HG02571 (cell line): Measurements from ENCODE around the gene TEN1.

ENCODE experiments used
- ATAC-seq: cut with Tn5 transposase; IDR thresholded peaks from one replicate; pipeline ENCODE4 v1.9.1; 2021; ENCODE audit warnings: mild to moderate bottlenecking, moderate library complexity; ENCODE audit not compliant: unreplicated experiment

Gene TEN1

DNA sequence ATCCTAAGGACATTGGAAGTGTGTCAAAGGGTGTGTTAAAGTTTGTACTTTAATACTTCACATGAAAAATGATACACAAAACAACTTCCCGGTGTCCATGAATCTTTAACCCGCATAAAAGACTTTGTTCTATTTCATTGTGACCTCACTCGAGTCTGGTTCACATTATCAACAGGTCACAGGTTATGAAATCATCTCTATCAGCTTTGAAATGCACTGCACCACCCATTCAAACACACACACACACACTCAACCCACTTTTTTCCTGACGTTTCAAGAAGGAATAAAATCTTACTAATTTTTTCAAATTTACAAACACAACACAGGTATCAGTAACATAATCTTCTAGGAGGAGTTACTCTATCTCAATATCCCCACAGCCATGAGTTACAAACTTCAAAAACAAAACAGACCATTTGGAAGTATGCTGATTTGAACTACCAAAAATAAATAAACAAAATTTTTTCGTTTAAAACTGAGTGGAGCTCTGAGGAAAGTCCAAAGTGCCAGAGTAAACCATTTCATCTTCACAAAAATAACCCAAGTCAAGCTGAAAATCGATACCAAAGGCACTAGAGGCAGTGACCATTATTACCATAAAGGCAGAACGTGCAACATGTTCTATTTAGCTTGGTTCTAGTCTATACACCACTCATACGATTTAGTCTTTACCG, 2.7 kb upstream of the TEN1 start:
- no peak for ATAC-seq

DNA sequence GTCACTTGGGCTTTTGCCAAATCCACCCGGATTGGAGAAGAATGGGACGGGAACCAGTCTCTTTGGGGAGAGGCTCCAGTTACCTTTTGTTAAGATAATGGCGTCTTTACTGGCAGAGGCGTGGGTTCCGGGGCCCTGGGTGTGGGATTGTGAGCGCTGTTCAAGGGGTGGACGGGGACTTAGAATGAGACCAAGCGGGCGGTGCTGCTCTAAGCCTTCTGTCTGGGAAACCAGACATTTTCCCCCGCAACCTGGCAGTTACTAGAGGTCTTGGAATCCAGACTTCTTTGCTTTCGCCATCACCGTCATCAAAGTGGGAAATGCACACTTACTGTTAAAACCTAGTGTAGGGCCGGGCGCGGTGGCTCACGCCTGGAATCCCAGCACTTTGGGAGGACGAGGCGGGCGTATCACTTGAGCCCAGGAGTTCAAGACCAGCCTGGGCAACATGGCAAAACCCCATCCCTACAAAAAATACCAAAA, 706 bp downstream of the TEN1 start:
- peak; percentile 1 for ATAC-seq

DNA sequence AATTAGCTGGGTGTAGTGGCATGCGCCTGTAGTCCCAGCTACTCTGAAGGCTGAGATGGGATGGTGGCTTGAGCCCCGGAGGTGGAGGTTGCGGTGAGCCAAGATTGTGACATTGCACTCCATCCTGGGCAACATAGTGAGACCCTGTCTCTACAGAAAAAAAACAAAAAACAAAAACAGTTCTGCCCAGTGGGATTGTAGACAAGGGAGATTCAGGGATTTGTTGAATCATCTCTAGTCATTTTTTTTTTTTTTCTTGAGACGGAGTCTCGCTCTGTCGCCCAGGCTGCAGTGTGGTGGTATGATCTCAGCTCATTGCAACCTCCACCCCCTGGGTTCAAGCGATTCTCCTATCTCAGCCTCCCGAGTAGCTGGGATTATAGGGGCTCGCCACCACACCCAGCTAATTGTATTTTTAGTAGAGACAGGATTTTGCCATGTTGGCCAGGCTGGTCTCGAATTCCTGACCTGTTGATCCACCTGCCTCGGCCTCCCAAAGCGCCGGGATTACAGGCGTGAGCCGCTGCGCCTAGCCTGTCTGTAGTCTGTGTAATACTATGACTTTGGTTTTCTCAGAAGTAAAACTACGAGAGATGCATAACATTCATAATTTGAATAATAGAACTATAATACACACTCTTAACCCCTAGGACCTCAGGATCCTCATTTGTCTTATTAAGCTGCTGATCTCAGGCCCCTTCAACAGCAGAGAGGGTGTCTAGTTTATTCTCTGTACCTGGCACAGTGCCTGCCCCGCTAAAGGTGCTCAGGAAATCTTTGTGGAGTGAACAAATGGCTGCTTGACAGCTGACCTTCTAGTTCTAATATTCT, 1.4 kb downstream of the TEN1 start:
- no peak for ATAC-seq

DNA sequence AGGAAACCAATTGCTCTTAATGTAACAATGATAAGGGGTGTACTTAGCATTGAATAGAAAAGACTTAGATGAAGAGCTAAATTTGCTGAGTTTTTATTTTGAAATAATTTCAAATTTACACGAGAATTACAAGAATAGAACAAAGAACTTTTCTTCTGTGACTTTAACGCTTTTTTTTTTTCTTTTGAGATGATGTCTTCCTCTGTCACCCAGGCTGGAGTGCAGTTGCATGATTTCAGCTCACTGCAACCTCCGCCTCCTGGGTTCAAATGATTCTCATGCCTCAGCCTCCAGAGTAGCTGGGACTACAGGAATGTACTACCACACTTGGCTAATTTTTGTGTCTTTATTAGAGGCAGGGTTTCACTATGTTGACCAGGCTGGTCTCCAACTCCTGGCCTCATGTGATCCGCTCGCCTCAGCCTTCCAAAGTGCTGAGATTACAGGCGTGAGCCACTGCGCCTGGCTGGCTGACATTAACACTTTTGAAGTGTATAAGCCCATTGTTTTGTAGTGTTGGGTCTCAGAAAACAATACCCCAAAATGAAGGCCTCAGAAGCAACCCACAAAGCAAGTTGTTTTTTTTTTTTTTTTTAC, 2.1 kb downstream of the TEN1 start:
- ATAC-seq: no peak

DNA sequence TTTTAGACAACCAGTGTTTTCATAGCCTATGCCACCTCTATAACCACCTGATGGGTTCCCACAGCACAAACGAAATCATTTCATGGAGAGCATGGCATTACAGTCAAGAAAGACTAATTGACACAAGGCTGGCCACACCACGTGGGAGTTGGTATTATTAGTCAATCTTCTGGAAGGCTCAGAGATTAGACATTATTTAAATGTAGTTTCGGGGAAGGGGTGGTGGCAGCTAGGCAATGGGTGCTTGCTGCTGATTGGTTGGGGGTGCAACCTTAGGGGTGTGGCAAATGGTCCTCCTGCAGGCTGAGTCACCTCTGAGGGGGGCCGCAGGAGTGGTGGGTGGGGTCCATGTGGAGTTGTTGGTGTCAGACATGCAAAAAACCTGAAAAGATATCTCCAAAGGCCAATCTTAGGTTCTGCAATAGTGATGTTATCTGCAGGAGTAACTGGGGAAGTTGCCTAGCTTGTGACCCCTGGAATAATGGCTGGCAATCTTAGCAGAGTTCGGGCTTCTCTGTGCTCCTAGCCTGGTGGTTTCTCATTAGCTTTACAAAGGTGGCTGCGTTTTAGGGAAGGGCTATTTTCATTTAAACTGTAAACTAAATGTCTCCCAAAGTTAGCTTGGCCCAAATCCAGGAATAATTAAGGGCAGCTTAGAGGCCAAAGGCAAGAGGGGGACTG, 4.6 kb downstream of the TEN1 start:
- no peak for ATAC-seq

DNA sequence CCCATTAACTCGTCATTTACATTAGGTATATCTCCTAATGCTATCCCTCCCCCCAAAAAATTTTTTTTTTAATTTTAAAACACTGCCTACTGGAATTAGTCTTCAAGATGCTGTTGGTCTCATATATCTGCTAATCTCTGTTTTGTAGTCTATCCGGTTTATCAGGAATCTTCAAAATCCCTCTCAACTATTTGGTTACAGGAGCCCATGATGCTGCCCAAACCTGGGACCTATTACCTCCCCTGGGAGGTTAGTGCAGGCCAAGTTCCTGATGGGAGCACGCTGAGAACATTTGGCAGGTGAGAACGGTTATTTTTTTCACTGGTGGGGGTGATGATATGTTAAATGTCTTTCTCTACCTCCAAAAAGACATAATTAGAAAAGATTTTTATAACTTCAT, 6.9 kb downstream of the TEN1 start:
- no peak for ATAC-seq

DNA sequence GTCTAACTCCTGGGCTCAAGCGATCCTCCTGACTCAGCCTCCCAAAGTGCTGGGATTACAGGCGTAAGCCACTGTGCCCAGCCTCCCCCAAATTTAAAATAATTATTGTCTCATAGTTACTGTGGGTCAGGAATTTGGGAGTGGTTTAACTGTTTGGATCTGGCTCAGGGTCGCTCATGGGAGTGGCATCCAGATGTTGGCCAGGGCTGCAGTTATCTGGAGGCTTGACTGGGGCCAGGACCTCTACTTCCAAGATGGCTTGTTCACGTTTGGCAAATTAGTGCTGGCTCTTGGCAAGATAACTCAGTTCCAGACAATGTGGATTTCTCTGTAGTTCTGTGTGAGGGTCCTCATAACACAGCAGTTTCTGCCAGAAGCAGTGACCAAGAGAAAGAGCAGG, 8.0 kb downstream of the TEN1 start:
- no peak for ATAC-seq

DNA sequence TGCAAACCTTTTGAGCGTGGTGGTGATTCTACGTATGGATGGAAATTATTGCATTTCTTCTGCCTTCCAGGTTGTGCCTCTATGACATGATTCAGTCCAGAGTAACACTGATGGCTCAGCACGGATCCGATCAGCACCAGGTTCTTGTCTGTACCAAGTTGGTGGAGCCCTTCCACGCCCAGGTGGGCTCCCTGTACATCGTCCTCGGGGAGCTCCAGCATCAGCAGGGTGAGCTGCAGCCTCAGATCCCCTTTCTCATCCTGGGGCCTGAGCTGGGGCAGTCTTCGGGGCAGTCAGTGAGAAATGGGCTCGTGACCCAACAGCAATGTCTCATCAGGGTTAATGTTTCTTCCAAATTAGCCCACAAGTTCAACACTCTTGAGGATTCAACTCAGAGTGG, 12.4 kb downstream of the TEN1 start:
- no peak for ATAC-seq

DNA sequence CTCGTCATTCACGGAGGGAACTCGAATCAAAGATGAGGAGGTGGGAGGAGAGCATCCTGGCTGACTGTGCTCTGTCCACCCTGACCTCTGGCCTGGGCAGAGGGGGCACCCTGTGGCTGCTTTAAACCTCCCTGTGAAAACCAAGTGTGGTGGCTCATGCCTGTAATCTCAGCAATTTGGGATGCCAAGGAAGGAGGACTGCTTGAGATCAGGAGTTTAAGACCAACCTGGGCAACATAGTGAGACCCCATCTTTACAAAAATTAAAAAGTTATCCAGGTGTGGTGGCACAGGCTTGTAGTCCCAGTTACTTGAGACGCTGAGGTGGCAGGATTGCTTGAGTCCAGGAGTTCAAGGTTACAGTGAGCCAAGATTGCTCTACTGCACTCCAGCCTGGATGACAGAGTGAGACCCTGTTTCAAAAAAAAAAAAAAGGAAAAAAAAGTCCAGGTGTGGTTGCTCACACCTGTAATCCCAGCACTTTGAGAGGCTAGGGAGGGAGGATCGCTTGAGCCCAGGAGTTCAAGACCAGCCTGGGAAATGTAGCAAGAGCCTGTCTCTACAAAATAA, 15.8 kb downstream of the TEN1 start:
- no peak for ATAC-seq

DNA sequence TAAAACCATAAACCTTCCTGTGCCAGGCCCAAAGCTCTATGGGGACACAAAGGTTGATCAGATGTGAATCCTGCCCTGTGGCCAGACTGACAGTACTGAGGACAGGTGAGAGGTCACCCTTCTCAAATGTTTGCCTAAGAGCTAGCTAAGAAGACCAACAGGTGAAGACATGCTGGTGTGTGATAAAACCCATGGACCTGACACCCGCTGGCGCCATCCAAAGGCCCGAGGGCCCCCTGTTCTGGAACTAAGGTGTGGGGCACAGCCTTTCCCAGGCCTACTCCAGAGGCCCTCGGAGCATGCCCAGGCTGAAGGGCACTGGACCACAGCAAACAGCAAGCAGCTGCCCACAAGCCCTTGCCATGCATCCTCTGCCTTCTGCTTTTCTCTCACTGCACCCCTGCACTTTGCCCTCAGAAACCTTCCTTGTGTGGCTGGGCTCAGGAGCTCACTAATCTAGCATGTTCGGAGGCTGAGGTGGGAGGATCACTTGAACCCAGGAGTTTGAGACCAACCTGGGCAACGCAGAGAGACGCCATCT, 16.4 kb downstream of the TEN1 start:
- no peak for ATAC-seq

DNA sequence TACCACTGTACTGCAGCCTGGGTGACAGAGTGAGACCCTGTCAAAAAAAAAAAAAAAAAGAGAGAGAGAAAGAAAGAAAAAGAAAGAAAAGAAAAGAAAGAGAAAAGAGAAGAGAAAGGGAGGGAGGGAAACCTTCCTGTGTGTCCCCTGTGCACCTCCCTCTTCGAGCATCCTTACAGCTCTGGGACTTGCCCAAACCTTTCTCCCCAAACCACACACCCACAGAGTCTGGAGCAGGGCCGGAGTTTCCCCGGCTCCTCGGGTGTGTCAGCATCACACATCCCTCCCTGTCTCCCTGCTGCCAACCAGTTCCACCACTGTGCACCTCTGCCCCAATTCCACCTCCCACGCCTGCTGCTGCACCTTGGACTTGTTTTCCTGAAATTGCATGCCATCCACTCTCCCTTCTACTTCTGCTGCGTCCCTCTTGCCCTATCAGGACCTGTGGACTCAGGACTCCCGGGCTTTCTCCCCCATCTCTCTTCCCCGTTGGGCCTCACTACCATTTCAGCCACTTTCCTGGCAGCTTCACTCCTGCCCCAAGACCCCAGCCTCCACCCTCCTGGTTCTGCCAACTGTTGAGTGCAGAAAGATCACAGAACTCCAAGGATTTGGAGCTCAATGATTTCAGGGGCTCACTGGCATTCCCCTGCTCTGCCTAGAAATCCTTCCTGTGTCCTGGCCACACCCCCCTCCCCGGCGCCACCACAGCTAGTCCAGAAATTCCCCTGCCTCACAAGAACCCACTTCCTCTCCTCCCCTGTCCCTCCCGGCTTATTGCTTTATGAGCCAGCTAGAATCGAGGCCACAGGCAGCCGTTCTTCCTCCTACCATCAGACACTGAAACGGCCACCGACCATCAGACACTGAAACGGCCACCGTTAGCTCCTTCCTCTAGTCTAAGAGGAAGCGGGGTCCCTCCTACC, 17.9 kb downstream of the TEN1 start:
- no peak for ATAC-seq

DNA sequence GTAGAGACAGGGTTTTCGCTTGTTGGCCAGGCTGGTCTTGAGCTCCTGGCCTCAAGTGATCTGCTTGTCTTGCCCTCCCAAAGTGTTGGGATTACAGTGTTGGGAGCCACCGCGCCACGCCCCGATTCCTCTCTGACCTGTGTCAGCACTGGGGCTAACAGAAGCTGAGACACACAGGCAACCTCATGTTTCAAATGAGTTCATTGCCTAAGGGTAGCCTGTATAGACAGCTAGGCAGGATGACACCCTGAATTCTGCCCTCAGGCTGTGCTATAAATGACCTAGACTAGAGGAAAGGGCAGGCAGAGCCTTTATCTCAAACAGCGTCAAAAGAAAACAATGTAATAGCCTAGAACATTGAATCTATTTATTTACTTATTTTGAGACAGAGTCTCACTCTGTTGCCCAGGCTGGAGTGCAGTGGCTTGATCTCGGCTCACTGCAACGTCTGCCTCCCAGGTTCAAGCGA, 19.3 kb downstream of the TEN1 start:
- ATAC-seq: no peak

DNA sequence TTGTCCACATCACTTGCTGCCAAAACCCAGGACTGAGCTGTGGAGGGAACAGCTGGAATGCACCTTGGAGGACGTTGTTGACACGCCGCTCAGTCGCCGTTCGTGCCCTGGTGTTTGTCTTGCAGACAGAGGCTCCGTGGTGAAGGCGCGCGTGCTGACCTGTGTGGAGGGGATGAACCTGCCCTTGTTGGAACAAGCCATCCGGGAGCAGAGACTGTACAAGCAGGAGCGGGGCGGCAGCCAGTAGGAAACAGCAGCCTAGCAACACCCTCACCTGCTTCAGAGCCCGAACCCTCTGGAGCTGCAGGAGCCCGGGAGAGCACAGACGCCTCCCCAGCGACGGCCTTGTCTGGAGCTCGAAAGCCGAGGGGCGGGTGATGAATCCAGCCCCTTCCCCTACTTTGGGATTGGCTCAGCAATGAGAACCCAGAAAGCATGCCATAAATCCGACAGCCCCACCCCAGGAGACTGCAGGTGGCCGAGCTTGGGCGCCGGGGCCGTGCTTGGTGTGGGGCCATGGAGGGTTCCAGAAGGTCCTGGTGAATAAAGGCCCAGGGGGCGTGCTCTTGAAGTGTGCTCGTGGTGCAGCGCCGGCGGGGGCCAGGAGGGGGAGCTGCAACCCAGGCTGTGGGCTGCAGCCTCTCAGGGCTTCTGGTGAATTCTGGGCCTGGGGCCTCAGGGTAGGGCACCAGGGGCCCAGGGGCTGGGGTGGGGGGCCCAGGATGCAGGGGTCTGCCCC, 21.1 kb downstream of the TEN1 start:
- no peak for ATAC-seq

DNA sequence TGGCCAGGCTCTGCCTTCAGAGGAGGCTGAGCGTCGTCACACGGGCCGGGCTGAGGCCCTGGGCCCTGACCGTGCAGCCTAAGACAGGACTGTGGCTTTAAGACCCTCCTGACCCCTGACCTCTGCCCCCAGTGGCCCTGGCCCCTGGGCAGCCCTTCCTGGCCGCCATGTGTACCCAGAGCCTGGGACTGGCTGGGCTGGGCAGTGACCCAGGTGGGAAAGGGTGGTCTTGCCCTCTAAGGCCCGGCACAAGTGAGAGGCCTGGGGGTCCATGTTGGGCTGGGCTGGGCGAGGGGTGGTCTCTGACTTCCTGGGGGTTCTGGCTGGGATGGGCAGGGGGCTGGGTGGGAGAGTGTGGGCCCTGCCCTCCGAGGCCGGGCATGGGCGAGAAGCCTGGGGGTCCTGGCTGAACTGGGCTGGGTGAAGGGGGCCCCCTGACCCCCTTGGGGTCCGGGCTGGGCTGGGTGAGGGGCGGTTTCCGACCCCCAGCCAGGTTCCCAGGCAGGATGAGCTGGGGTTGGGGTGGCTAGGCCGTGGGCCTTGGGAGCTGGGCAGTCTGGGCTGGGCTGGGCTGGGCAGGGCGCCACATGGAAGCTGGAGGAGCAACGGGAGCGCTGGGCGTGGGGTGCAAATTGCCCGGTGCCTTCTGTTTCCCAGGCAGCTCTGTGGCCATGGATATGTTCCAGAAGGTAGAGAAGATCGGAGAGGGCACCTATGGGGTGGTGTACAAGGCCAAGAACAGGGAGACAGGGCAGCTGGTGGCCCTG, 21.9 kb downstream of the TEN1 start, which contains the start of gene CDK3:
TSS of gene CDK3 (plus strand) at position 101 of the 767 bp plus-strand sequence. CDS start at position 672, 571 bp downstream.
- ATAC-seq: no peak

DNA sequence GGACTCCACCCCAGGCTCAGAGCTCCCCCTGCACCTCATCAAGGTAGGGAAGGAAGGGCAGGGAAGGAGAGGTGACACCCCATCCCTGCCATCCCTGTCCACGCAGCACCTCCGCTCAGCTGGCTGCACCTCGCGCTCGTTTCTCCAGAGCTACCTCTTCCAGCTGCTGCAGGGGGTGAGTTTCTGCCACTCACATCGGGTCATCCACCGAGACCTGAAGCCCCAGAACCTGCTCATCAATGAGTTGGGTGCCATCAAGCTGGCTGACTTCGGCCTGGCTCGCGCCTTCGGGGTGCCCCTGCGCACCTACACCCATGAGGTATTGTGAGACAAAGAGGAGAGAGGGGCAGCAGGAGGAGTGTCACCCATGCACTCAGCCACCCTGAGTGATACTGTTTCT, 23.1 kb downstream of the TEN1 start:
- ATAC-seq: no peak

DNA sequence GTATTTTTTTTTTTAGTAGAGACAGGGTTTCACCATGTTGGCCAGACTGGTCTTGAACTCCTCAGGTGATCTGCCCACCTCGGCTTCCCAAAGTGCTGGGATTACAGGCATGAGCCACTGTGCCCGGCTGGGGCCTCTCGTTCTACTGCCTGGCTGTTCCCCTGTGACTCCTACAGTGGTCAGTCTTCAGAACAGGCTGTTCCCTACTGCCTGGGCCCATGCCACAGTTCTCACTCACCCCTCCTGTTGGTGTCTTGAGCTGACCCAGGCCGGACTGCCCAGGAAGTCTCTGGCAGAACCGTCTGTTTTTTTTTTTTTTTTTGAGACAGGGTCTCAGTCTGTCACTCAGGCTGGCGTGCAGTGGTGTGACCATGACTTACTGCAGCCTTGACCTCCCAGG, 24.9 kb downstream of the TEN1 start:
- ATAC-seq: no peak

DNA sequence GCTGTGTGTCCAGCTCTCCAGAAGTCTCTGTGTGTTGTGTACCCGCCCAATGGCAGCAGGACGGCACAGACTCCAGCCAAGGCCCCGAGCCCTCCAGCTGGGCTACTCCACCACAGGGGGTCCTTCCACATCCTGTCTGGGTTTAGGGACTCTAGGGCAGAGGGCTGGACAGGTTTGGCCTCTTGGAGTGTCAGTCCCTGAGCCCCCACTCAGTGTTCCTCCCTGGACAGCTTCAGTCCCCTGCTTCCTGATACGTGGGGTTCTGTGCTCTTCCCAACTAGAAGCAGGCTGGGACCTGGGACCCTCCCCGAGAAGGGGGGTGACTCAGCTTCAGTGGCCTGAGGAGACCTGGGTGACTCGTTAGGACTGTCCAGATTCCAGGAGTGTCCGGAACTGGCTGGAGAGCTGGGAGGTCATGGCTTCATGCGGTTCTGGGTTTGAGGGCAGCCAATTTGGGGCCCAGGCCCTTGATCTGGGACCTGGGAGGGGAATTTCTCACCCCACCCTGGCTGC, 25.8 kb downstream of the TEN1 start:
- no peak for ATAC-seq
